ENCODE measurements around the gene ANKFN1.

GRCh38 chr17:56148333-56148732 is 4.9 kb upstream of the ANKFN1 start:
- no peak for TF ChIP-seq CTCF (IDR thresholded peaks at IDR 0.05; ENCODE audit: insufficient read depth, low read depth, low read length)
- no peak for TF ChIP-seq EZH2 (IDR thresholded peaks at IDR 0.05; ENCODE audit: insufficient read depth, low read length)
